HG02571 (cell line): ENCODE data around the gene SIGLECL1.

Experiments
- ATAC-seq: cut with Tn5 transposase; IDR thresholded peaks from one replicate; pipeline ENCODE4 v1.9.1; 2021; ENCODE audit warnings: mild to moderate bottlenecking, moderate library complexity; ENCODE audit not compliant: unreplicated experiment

The SIGLECL1 gene

DNA sequence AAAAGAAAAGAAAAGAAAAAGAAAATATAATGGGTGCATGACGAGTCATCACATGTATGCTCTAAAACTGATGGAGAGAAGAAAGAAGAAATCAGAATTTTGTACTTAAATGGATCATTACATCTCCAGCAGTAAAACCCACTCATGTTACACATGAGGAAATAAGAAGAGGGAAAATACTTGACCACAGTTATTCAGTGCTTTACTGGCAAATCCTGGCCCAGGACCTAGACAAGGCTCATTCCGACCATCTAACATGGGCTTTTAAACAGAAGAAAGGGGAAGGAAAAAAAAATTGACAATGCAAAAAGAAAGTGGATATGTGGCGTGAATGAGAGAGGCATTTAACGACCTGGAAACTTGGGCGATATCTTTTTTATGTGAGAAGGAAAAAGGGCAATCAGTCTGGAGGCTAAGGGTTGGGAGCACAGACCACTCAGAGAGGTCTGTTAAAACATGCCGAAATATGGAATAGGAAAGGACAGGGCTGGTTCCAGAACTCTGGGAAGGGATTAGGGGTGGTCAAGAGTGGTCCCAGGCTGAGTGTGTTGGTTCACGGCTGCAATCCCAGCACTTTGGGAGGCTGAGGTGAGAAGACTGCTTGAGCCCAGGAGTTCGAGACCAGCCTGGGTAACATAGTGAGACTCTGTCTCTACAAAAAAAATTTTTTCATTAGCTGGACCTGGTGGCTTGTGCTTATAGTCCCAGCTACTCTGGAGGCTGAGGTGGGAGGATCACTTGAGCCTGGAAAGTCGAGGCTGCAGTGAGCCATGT lies 1.6 kb downstream of the SIGLECL1 start:
- ATAC-seq, result no peak

DNA sequence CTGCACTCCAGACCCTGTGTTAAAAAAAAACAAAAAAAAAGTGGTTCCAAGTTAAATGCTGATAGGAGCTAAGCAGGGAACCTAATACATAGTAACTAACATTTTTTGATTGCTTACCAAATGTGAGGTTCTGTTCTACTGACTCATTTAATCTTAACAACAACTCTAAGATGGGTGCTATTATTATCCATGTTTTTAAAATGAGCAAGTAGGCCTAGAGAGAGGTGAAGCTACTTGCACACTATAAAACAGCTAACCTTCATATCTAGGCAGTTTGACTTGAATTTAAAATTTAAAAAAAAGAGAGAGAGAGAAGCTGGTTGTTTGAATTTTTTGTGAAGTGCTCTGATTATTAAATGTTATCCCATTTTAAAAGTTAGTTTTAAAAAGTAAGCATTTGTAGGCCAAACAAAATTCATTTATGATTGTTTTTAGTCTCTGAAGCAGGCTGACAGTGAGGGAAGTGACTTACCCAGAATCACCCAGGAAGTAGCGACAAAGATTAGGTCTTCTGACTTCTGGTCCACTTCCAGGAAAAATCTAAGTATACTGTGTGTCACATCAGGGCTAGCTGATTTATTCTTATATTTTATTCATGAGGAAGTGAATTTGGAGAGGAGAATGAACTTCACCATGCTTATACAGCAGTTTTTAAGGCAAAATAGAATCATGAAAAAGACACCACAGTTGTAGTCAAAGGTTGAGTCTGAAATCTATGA lies 2.4 kb downstream of the SIGLECL1 start:
- no peak for ATAC-seq

- ATAC-seq, result no peak
Measured at GRCh38 chr19:51256155-51256625, 5.3 kb downstream of the SIGLECL1 start.

DNA sequence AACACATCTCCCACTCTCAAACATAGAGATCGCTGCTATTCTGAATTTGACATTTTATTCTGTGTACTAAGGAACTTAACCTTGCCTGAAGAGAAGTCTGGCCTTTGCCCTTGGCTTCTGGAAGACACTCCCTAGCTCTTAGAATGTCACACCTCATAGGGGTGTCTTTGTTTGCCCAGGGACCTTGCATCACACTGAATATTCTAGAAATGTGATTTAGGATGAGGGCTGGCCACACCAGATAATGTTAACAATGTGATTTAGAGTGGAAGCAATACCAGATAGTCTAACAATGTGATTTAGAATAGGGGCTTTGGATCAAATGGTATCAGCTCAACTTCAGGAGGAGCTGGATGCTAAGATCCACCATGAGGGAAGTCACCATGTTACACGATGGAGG lies 6.6 kb downstream of the SIGLECL1 start:
- ATAC-seq, result no peak

GRCh38 chr19:51258165-51259160 lies 7.6 kb downstream of the SIGLECL1 start:
- no peak for ATAC-seq

DNA sequence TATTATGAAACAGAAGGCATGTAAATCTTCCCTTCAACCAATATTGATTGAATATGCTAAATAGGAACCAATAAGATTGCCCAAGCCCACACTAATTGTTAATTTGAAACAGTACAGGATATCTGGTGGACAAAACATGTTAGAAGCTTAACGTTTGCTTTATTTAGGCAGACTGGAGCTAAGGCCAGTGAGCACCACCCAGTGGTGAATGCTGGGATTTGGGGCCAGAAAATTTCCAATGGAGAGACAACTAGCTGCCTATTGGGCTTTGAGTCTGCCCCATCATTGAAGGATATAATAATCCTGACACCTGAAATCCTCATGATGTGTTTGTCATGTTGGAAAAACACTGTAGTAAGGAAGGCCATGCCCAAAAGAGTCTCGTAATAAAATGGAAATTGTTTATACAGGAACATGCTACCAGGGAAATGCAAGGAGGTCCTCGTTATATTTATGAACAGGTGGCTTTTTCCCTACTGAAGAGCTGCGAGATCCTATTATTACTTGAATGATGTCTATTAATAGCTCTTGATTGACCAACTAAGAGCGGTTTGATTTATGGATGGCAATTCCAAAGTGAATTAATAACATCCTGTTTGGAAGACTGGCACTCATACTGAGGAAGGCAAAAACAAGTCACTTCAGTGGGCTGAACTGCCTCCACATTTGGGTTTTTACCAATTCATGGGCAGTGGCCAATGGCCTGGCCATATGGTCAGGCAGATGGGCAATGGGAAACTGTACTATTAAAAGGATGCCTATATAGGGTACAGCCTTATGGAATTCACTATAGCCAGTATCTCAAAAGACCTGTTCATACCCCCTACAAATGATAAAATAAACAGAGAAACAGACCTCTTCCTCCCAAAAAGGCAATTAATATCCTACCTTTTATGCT lies 8.7 kb downstream of the SIGLECL1 start:
- ATAC-seq, result no peak

DNA sequence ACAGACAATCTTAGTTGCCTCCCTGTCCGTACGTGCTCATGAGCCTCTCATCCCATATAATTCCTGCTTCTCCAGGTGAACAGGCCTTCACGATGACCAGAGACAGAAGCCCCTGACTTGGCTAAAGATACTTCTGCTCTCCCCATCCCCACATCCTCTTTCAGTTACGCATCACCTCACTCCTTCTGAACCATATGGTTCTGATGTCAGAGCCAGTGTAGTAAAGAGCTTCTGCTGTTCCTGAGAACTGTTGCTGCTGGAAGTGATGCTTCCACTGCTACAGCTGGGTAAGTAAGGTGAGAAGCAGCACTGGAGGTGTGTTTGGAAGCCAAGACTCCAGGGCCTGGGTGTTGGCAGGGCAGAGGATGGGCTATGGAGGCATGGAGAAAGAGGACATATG lies 12.9 kb downstream of the SIGLECL1 start:
- ATAC-seq, result no peak

GRCh38 chr19:51271067-51271466 lies 20.2 kb downstream of the SIGLECL1 start:
- ATAC-seq, result no peak

DNA sequence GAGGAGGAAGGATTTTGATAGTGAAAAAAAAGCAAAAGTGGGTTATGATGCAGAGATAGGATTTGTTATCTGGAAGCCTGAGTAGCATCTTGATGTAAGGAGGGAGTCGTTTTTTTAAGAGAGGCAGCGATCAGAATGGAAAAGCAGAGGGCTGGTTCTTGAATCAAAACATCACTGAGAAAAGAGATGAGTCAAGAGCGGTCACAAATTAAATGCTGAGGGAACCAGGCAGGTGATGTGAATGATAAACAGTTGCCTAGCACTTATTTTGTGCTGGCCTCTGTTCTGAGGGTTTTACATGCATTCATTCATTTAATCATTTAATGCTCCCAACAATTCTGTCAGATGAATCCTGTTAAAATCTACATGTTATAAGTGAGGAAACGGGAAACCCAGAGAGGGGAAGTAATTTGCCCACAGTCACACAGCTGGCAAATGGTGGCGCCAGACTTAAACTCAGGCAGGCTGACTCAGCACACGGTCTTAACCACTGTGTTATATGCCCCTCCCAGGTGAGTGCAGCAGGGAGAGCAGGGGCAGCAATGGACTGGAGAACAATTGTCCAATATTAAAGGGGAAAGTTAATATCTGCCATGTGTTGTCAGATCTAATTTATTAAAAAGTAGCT lies 21.4 kb downstream of the SIGLECL1 start:
- ATAC-seq, result no peak

DNA sequence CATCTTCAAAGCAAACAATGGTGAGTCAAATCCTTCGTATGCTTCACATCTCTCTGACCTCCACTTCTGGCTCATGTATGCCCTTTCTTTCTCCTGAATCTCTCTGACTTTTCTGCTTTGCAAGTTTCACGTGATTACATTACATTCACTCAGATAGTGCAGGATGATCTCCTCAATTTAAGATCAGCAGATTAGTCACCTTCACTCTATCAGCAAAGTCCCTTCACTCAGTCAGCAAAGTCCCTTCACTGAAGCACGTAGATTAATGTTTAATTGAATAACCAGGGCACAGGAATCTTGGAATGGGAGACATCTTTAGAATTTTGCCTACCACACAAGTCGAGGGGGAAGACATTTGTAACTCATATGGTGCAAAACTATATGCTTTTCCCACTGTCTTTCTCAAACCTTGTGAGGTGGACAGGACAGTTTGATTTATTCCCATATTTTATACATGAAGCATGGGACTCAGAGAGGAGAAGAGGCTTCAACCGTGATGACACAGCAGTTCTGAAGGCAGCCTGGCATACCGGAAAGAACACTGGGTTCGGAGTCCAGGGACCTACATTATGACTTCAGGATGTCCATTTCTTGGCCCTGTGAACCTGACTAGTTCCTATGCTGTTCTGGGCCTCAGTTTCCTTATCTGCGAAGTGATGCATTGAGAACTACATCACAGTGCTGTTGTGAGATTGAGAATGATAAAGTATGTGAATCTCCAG lies 23.3 kb downstream of the SIGLECL1 start:
- no peak for ATAC-seq

- no peak for ATAC-seq
Measured at GRCh38 chr19:51277112-51277511, 26.2 kb downstream of the SIGLECL1 start.

DNA sequence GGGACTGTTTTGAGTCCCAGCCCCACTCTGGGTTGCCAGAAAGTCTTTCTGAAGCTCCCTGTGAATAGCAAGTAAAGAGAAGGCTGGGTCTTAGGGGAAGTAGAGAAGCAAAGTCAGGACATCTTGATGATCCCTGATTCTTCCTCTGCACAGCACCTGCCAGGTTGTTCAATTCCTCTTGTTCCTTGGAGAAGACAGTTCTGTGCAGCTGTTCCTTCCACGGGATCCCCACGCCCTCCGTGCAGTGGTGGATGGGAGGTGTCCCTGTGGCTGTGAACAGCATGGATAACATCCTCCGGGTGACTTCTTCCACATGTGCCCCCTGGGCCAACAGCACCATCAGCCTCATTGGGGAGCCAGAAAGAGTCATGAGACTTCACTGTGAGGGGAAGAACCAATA lies 31.5 kb downstream of the SIGLECL1 start:
- ATAC-seq, result no peak

DNA sequence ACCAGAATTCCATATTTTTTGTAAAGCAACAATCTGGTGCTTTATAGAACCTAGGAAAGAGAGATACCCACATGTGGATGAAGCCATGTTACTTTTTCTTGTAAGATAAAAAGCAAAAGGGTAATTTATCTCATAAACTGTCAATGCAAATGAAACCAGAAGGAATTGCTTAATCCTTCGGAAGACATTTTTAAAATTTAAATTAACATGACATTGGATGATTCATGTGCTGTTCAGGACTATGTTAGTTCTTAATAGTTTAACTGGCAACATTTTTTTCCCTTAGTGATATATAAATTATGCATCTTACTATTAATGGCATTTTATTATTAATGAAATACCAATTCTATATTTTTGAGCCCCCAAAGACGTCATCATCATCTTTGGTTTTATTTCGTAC lies 34.8 kb downstream of the SIGLECL1 start:
- no peak for ATAC-seq

- no peak for ATAC-seq
Measured at GRCh38 chr19:51289635-51290034, 38.8 kb downstream of the SIGLECL1 start.

DNA sequence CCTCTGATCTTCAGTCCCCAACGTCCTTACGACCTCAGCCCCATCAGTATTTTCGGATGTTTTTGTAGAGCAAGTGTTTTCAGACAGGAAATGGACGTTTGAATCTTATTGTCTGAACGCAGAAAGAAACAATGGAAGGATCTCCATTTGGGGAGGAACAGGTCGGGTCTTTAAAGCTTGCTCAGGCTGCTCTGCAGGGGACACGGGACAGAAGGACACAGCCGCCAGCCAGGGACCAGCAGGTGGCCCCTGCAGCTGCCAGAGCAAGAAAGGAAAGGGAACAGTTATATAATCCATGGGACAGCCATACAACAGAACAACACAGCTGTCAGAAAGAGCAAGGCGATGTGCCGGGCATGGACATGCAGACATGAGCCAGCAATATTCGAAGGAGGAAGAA lies 42.1 kb downstream of the SIGLECL1 start:
- ATAC-seq, result no peak

- no peak for ATAC-seq
Measured at GRCh38 chr19:51293571-51294210, 42.8 kb downstream of the SIGLECL1 start.

DNA sequence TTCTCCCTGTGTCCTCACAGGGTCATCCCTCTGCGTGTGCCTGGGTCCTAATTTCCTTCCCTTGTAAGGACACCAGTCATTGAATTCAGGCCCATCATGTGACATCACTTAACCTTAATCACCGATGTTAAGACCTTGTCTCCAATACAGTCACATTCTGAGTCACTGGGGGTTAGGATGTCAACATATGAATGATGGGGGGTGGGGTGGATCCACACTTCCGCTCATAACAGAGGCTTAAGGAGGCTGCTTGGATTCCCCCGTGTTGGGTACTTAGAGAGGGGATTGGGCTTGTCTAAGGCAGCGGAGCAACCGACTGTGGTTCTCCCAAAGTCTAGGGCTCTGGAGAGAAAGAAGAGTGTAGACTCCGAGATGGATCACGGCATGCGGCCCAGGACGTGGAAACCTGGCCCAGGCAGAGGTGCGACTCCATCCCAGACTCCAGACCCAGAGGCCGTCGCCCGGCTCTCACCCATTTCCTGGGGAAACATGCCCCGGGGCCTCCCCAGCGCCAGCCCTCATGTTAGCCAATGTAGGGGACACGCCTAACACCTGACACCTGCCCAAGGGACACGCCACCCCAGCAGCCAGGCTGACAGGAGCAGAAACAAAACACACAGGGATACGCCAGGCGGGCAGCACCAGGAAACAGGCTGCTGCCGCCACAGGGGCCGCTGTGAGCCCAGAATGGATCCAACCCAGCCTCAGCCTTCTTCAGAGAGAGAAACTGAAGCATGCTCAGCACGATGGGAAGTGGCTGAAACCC lies 43.5 kb downstream of the SIGLECL1 start:
- ATAC-seq, result no peak

- no peak for ATAC-seq
Measured at GRCh38 chr19:51294977-51295375, 44.1 kb downstream of the SIGLECL1 start.
